Pancreas (tissue), 10 donors: Measurements from ENCODE around the gene C1orf167. TPM values are rescaled to one million over a fixed set of nuclear protein-coding genes. Genes with fewer than 3 reads are reported as not detected.

Experiments
- ATAC-seq, 4 donors: fragments of 200-7000 bp; cut with Tn5 transposase; one replicate each; pipeline versions ENCODE4 v1.8.0 to v1.9.1; 2020; ENCODE audit warnings: mild to moderate bottlenecking in 4 of 4, moderate library complexity in 4 of 4
- DNase-seq, 6 donors: peaks; one replicate each; pipeline ENCODE4 v3.0.0-alpha.2; 2020
- FAIRE-seq: peaks from 2 replicates; lab custom pipeline; 2012; peaks lifted over from hg19 to GRCh38; lab: Jason Lieb, UNC
- H3K27ac ChIP-seq, 4 donors: fragments of 200-600 bp; sonication (generic); 1 replicate in 3 of 4; 2 replicates in 1 of 4; pipeline versions ENCODE4 v1.5.0 to v1.8.0; 2020
- H3K27me3 ChIP-seq, 4 donors: fragments of 200-600 bp; one replicate each; pipeline ENCODE4 v1.8.0; 2021
- H3K36me3 ChIP-seq, 3 donors: fragments of 200-600 bp; sonication (generic) in 1 of 3; one replicate each; pipeline versions ENCODE4 v1.5.0 to v1.8.0; 2020 to 2021
- H3K4me1 ChIP-seq, 3 donors: fragments of 200-600 bp; one replicate each; pipeline ENCODE4 v1.8.0; 2021
- H3K4me3 ChIP-seq, 4 donors: fragments of 200-600 bp; sonication (generic) in 2 of 4; one replicate each; pipeline versions ENCODE4 v1.5.0 to v1.8.0; 2020 to 2021
- H3K9me3 ChIP-seq, 4 donors: fragments of 200-600 bp; one replicate each; pipeline ENCODE4 v1.8.0; 2021
- CTCF ChIP-seq, 4 donors: fragments of 200-600 bp; sonication (generic) in 3 of 4; IDR thresholded peaks; one replicate each; pipeline versions ENCODE4 v1.5.0 to v1.8.0; 2021; ENCODE audit warnings: antibody characterized with exemption in 4 of 4
- WGBS, 2 donors: extraction: QIAGEN DNeasy Blood & Tissue Kit; methylation state at CpG; one replicate each; pipeline ENCODE4 v1.1.7; 2013; 5-methylcytosine and 5-hydroxymethylcytosine counted together
- intact Hi-C, 3 donors: fragments of 100-400 bp; cut with DNase I; formaldehyde crosslinking; loops; one replicate each; pipeline versions ENCODE4 v1.11.1 to v1.14.2; 2022
- polyA plus RNA-seq, 2 donors: library from polyadenylated mRNA; stranded (reverse); fragments of 200-250 nt; gene quantifications; one replicate each; pipeline ENCODE4 v1.2.3, GENCODE V29; 2013
- total RNA-seq, 6 donors: library from RNA; stranded (reverse); fragmentation: NEBNext Ultra II Directional in 4 of 6; extraction: Animal tissue kit (Norgen Biotek cat#: 25700) in 4 of 6; gene quantifications; one replicate each; pipeline versions ENCODE4 v1.2.1 to v1.2.4, GENCODE V29; 2021 to 2023
- donor health status: healthy with polysubstance abuse.
- donor health status: DM: no; HTN: no; CAD: no; lungs with moderate emphysema.
- donor health status: DM: no; HTN: no; CAD: no.
- donor health status: control.
- donor health status: control.
- donor health status: Bipolar disorder and iron deficiency.
- donor health status: DM: yes; HTN: yes; CAD: no.
- donor health status: DM: no; HTN: no; CAD: no.
- donor health status: DM: no; HTN: no; CAD: no.
- donor health status: DM: yes; HTN: yes; CAD: no.

Gene C1orf167
- total and polyA plus RNA-seq, 8 donors, result 0.37 to 1.4 (median 0.85) TPM; not detected in 5

DNA sequence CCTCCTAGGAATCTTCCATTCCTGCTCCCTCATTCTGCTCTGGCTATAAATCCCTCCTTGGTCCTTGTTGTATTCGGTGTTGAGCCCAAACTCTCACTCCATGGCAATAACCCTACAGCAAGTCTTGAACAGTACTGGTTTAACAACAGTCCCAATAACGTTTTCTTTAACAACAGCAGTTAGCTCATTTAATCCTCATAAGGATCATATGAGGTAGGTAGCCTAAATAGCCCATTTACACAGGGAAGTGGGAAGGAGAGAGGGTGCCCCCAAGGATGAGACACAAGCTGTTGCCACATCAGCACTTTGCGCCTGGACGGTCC is 26.5 kb upstream of the C1orf167 start:
- H3K27me3 ChIP-seq, result no peaks in the 10 kb centered on the region
- no peak for DNase-seq
- peak overlapping the region; percentile 55 to 84 (median 72) for H3K4me3 ChIP-seq
- H3K4me1 ChIP-seq, result peaks cover 5 to 12% (median 6%) of the 10 kb centered on the region in 3 donors
- no peak for ATAC-seq
- intact Hi-C loops, result no loop called here
- no peak for FAIRE-seq
- no peaks in the 10 kb centered on the region for H3K36me3 ChIP-seq
- no peaks in the 10 kb centered on the region for H3K9me3 ChIP-seq
- H3K27ac ChIP-seq, result peak overlapping the region; percentile 45 to 85 (median 69)
- TF ChIP-seq CTCF (IDR thresholded peaks at IDR 0.05), result no peak
- 30 to 34% methylated on average over 4 of the region's 4 CpGs for WGBS, 2 donors

- FAIRE-seq (no peak), ATAC-seq (peak; percentile 91 to 94 (median 93))
- peaks cover 5 to 12% (median 6%) of the 10 kb centered on the region in 3 donors for H3K4me1 ChIP-seq
Observed at GRCh38 chr1:11735854-11736745, 25.9 kb upstream of the C1orf167 start, which contains the start of gene AGTRAP. AGTRAP (plus strand) TSS chr1:11736136; CDS start chr1:11736209, 73 bp downstream.

GRCh38 chr1:11736746-11737639 is 25.0 kb upstream of the C1orf167 start:
- H3K4me1 ChIP-seq, result peaks cover 5 to 13% (median 6%) of the 10 kb centered on the region in 3 donors
- WGBS, 2 donors, result 8% methylated on average over 15 of the region's 15 CpGs
- intact Hi-C loops, result no loop called here
- DNase-seq, result peak in 3 of 6 donors; percentile 43 to 65 (median 52)
- peak overlapping the region; percentile 55 to 84 (median 72) for H3K4me3 ChIP-seq
- FAIRE-seq, result no peak
- peak overlapping the region; percentile 45 to 85 (median 69) for H3K27ac ChIP-seq
- no peaks in the 10 kb centered on the region for H3K27me3 ChIP-seq
- TF ChIP-seq CTCF (IDR thresholded peaks at IDR 0.05), result no peak
- ATAC-seq, result peak; percentile 63 to 74 (median 68)
- H3K9me3 ChIP-seq, result no peaks in the 10 kb centered on the region
- no peaks in the 10 kb centered on the region for H3K36me3 ChIP-seq

More at GRCh38 chr1:11735854-11736745, 25.9 kb upstream of the C1orf167 start, which contains the start of gene AGTRAP:
- Histone ChIP-seq H3K9me3 (no peaks in the 10 kb centered on the region), H3K36me3 (no peaks in the 10 kb centered on the region), H3K27ac (peak within 1 kb of the TSS; percentile 45 to 85 (median 69)), H3K4me3 (peak within 1 kb of the TSS; percentile 55 to 84 (median 72)), H3K27me3 (no peaks in the 10 kb centered on the region)
- 1% methylated on average over 59 of the region's 59 CpGs for WGBS, 2 donors
- DNase-seq, result peak; percentile 93 to 99 (median 96)
- no peak for TF ChIP-seq CTCF (IDR thresholded peaks at IDR 0.05)
- intact Hi-C loops, result no loop called here

DNA sequence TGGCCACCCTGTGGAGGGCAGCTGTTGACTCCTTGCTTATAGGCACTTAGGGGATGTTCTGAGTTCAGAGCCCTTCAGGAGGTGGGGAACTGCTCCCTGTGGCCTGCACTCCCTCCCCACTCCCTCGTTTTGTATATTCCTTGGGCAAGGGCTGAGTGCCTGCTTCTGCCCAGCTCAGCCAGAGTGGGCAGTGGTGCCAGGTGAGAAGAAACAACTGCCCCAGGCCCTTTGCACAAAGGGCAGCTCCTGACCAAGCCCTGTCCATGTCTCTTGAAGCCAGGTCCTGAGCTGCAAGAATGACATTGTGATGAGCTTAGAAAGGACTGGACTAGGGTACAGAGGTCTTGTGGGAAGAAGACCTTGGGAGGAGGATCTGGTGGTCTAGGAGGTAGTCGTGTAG is 23.9 kb upstream of the C1orf167 start:
- Histone ChIP-seq H3K27ac (no peak overlapping the region), H3K9me3 (no peaks in the 10 kb centered on the region), H3K4me3 (no peak overlapping the region), H3K36me3 (no peaks in the 10 kb centered on the region), H3K4me1 (peaks cover 5 to 16% (median 6%) of the 10 kb centered on the region in 3 donors), H3K27me3 (no peaks in the 10 kb centered on the region)
- ATAC-seq (no peak), FAIRE-seq (no peak), DNase-seq (no peak)
- TF ChIP-seq CTCF (IDR thresholded peaks at IDR 0.05), result no peak
- 83 to 90% methylated on average over 2 of the region's 2 CpGs for WGBS, 2 donors
- intact Hi-C loops, result no loop called here
